ENCODE measurements around the gene BEST1.

- TF ChIP-seq CTCF (IDR thresholded peaks at IDR 0.05) (no peak), POLR2A (IDR thresholded peaks at IDR 0.05) (no peak)
Observed at GRCh38 chr11:61914471-61915171, 35.5 kb upstream of the BEST1 start.
